ENCODE results near the gene REEP6. TPM values are rescaled to one million over a fixed set of nuclear protein-coding genes. Genes with fewer than 3 reads are reported as not detected.

Gene REEP6
- total and polyA plus RNA-seq, 2 of the 4 experiments (the other 2 are of a cell fraction) = 1.3 to 2.2 TPM

GRCh38 chr19:1507763-1508506 is 17.0 kb downstream of the REEP6 start (continued):
- TF ChIP-seq MAFK (IDR thresholded peaks at IDR 0.05; ENCODE audit: low read depth, low read length) = no peak
- TF ChIP-seq RAD21 (IDR thresholded peaks at IDR 0.05; ENCODE audit: low read length) = no peak
- no peak for TF ChIP-seq RFX5 (IDR thresholded peaks at IDR 0.05; ENCODE audit: low read depth, low read length)

DNA sequence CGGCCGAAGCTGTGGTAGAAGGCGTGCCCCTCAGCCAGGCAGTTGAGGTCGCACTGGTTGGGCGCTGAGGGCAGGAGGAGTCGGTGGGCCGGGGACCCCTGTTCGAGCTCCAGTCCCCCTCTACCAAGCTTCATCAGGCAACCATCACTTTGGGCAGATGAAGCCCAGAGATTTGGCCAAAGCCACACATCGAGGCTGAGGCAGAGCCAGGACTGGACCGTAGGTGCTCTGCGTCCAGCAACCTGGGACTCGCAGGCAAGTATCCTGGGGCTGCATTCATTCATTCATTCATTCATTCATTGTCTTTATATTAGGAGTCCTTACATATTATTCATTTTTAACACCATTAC is 17.5 kb downstream of the REEP6 start:
- TF ChIP-seq CEBPB (IDR thresholded peaks at IDR 0.05; ENCODE audit: low read depth, low read length) = no peak
- no peak for TF ChIP-seq SMC3 (IDR thresholded peaks at IDR 0.05; ENCODE audit: low read depth, low read length)
- no peak for TF ChIP-seq RCOR1 (IDR thresholded peaks at IDR 0.05; ENCODE audit: insufficient replicate concordance, low read length)
- TF ChIP-seq BHLHE40 (IDR thresholded peaks at IDR 0.05; ENCODE audit: low read depth, low read length) = no peak
- no peak for TF ChIP-seq RFX5 (IDR thresholded peaks at IDR 0.05; ENCODE audit: low read depth, low read length)
- TF ChIP-seq MAZ (IDR thresholded peaks at IDR 0.05; ENCODE audit: borderline replicate concordance, low read depth, low read length) = no peak
- Histone ChIP-seq H2AK9ac (replicated peaks; ENCODE audit: low read depth, low read length, poor library complexity) (no peak overlapping the region), H3K27me3 (ENCODE audit: control insufficient read depth, insufficient read depth, low read length) (peaks cover 3% of the 10 kb centered on the region; the same call in 1 of the 2 replicates), H4K20me1 (ENCODE audit: insufficient read depth, low read length) (no peaks in the 10 kb centered on the region; the same call in 1 of the 2 replicates), H4K8ac (ENCODE audit: low read depth in 2 of 2, low read length in 2 of 2) (peak overlapping the region in 1 of 2 experiments; percentile 45; a peak in 2 of 4 replicates), H2AFZ (replicated peaks; ENCODE audit: low read length, poor library complexity) (peak overlapping the region; percentile 68), H3K4ac (ENCODE audit: low read depth, low read length) (no peak overlapping the region), H3K56ac (ENCODE audit: extremely low read depth, insufficient read depth, low read length) (no peak overlapping the region), H2BK120ac (ENCODE audit: low read depth, low read length) (no peak overlapping the region), H3K79me1 (ENCODE audit: low read depth in 1 of 2, low read length in 2 of 2) (peaks cover 4 to 15% of the 10 kb centered on the region in 2 experiments; a peak in 1 of 4 replicates), H3K4me2 (ENCODE audit: low read depth, low read length) (peak overlapping the region; percentile 29; the same call in 1 of the 2 replicates), H4K5ac (ENCODE audit: low read depth, low read length) (no peak overlapping the region), H3K36me3 (ENCODE audit: control insufficient read depth, insufficient read depth, low read length) (peaks cover 13% of the 10 kb centered on the region), H2AK5ac (ENCODE audit: low read depth, low read length) (peak overlapping the region; percentile 76; the same call in 1 of the 2 replicates), H3K9me3 (ENCODE audit: control insufficient read depth, insufficient read depth, low read length) (no peaks in the 10 kb centered on the region), H3K4me1 (ENCODE audit: control insufficient read depth, insufficient read depth, low read length) (peaks cover 9% of the 10 kb centered on the region), H3K4me3 (ENCODE audit: insufficient read depth, low read depth, low read length) (no peak overlapping the region), H3K23ac (ENCODE audit: low read depth, low read length) (no peak overlapping the region), H2BK15ac (ENCODE audit: low read depth, low read length) (no peak overlapping the region), H3K18ac (ENCODE audit: low read depth, low read length) (no peak overlapping the region), H3K9ac (ENCODE audit: low read depth, low read length) (no peak overlapping the region), H3K27ac (ENCODE audit: insufficient read depth, low read length) (no peak overlapping the region), H2BK20ac (ENCODE audit: low read depth, low read length) (no peak overlapping the region), H3K9me1 (ENCODE audit: insufficient read depth, low read length) (no peaks in the 10 kb centered on the region; the same call in 1 of the 2 replicates), H3K14ac (replicated peaks; ENCODE audit: low read depth, low read length) (no peak overlapping the region), H4K91ac (ENCODE audit: insufficient read depth, low read depth, low read length) (no peak overlapping the region), H2BK5ac (ENCODE audit: low read depth, low read length, poor library complexity, severe bottlenecking) (no peak overlapping the region)
- 80% methylated on average over 1 of the region's 12 CpGs; no CpG with 5 or more reads in 1 of the 2 experiments for whole genome bisulfite sequencing, 2 experiments (ENCODE audit: extremely low coverage in 2 of 2, insufficient read length in 1 of 2)
- intact Hi-C loops (cut with micrococcal nuclease) (no loop called here), dilution Hi-C loops (cut with HindIII; ENCODE audit: low sequenced_read_pairs, unreplicated experiment) (no loop called here), in situ Hi-C loops (cut with MboI; ENCODE audit: low sequenced_read_pairs) (no loop called here)
- no TSS peak for BruUV-seq (replicated peaks)
- ChIA-PET POLR2A (ENCODE audit: unreplicated experiment) (no interaction called here), CTCF (no interaction called here)
- ATAC-seq (ENCODE audit: low read depth) = no peak
- no peak for DNase-seq
